CD1c-positive myeloid dendritic cell (primary cell): ENCODE data around the gene CTNND2.
"Not testable (repeated sequence)": the region's sequence is repeated elsewhere in the genome, so short reads cannot be mapped to it uniquely, and the experiment has no call there.

Experiments used
- DNase-seq: peaks from one replicate; pipeline ENCODE4 v3.0.0-alpha.2; 2016; ENCODE audit errors: extremely low spot score

CTNND2 gene

GRCh38 chr5:11873587-11873986, 30.7 kb downstream of the CTNND2 start:
- no peak for DNase-seq

GRCh38 chr5:11869203-11869602, 35.0 kb downstream of the CTNND2 start:
- DNase-seq = no peak

- no peak for DNase-seq
Observed at GRCh38 chr5:11863911-11864310, 40.3 kb downstream of the CTNND2 start.

- DNase-seq = no peak
Observed at GRCh38 chr5:11857391-11857790, 46.9 kb downstream of the CTNND2 start.

GRCh38 chr5:11854936-11855335, 49.3 kb downstream of the CTNND2 start:
- DNase-seq = no peak

GRCh38 chr5:11853796-11854195, 50.5 kb downstream of the CTNND2 start:
- DNase-seq = no peak

- no peak for DNase-seq
Observed at GRCh38 chr5:11853140-11853539, 51.1 kb downstream of the CTNND2 start.

- DNase-seq = no peak
Observed at GRCh38 chr5:11852717-11853087, 51.5 kb downstream of the CTNND2 start.

GRCh38 chr5:11851965-11852716, 52.1 kb downstream of the CTNND2 start:
- DNase-seq = no peak

- no peak for DNase-seq
Observed at GRCh38 chr5:11851416-11851815, 52.8 kb downstream of the CTNND2 start.

- not testable (repeated sequence) for DNase-seq
Observed at GRCh38 chr5:11828566-11828965, 75.7 kb downstream of the CTNND2 start.

- DNase-seq = no peak
Observed at GRCh38 chr5:11822598-11822997, 81.6 kb downstream of the CTNND2 start.

- no peak for DNase-seq
Observed at GRCh38 chr5:11815916-11816315, 88.3 kb downstream of the CTNND2 start.

- DNase-seq = no peak
Observed at GRCh38 chr5:11815481-11815880, 88.8 kb downstream of the CTNND2 start.

GRCh38 chr5:11814373-11814772, 89.9 kb downstream of the CTNND2 start:
- DNase-seq = no peak

GRCh38 chr5:11809407-11809806, 94.8 kb downstream of the CTNND2 start:
- no peak for DNase-seq

GRCh38 chr5:11803436-11803835, 100.8 kb downstream of the CTNND2 start:
- DNase-seq = no peak

- no peak for DNase-seq
Observed at GRCh38 chr5:11801061-11801460, 103.2 kb downstream of the CTNND2 start.

- no peak for DNase-seq
Observed at GRCh38 chr5:11797132-11797531, 107.1 kb downstream of the CTNND2 start.

GRCh38 chr5:11793396-11793795, 110.8 kb downstream of the CTNND2 start:
- no peak for DNase-seq

- no peak for DNase-seq
Observed at GRCh38 chr5:11792621-11793020, 111.6 kb downstream of the CTNND2 start.

- DNase-seq = no peak
Observed at GRCh38 chr5:11791792-11792191, 112.5 kb downstream of the CTNND2 start.

GRCh38 chr5:11790201-11790600, 114.0 kb downstream of the CTNND2 start:
- no peak for DNase-seq

GRCh38 chr5:11785771-11786352, 118.4 kb downstream of the CTNND2 start:
- DNase-seq = no peak
